K562 (cell line): ENCODE data around the gene LMO7. TPM values are rescaled to one million over a fixed set of nuclear protein-coding genes. Genes with fewer than 3 reads are reported as not detected.

Source experiments
- ATAC-seq: fragments of 200-7000 bp; cut with Tn5 transposase; 3 replicates; pipeline ENCODE4 v1.9.1; 2020; ENCODE audit warnings: moderate library complexity
- BruUV-seq: library from RNA; stranded (reverse); fragments of 400-500 nt; replicated peaks from 2 replicates; lab custom pipeline; 2021; lab: Mats Ljungman, UMichigan
- CTCF ChIA-PET: fragments of 300-600 bp; formaldehyde crosslinking; extraction: SDS; loops from one replicate; lab custom pipeline; 2021; ENCODE audit warnings: low intra/inter-chr PET ratio; lab: Yijun Ruan, JAX
- POLR2A ChIA-PET: fragments of 300-600, 350-650 bp; sonication (Branson Sonifier 250); formaldehyde crosslinking; extraction: SDS; loops from one replicate; lab custom pipeline; 2021; ENCODE audit warnings: antibody characterized with exemption, inconsistent platforms; lab: Yijun Ruan, JAX
- DNase-seq, 4 experiments: peaks; one replicate each; pipeline versions ENCODE4 v3.0.0 to v3.0.0-alpha.2; 2011 to 2018; ENCODE audit warnings: low spot score in 3 of 4, mixed read lengths in 3 of 4; ENCODE audit errors: extremely low read depth in 1 of 4
- FAIRE-seq: peaks from 2 replicates; lab custom pipeline; 2011; peaks lifted over from hg19 to GRCh38; lab: Jason Lieb, UNC
- H2AFZ ChIP-seq: 2 replicates; pipeline ENCODE4 v1.6.0; 2011; ENCODE audit warnings: low read depth, low read length, control low read depth, inconsistent platforms
- H3K27ac ChIP-seq: fragments of 200-600 bp; 3 replicates; pipeline ENCODE4 v1.8.0; 2011; ENCODE audit warnings: low read depth, mild to moderate bottlenecking, control low read depth, inconsistent platforms, low read length, moderate library complexity, mixed read lengths; ENCODE audit errors: extremely low read depth
- H3K27me3 ChIP-seq, 2 experiments: fragments of 300-600 bp in 1 of 2; 2 replicates in 1 of 2; 3 replicates in 1 of 2; pipeline versions ENCODE4 v1.6.0 to v1.8.0; 2011; ENCODE audit warnings: inconsistent platforms in 2 of 2, low read length in 2 of 2, mild to moderate bottlenecking in 1 of 2, mixed read lengths in 1 of 2, moderate library complexity in 1 of 2; ENCODE audit not compliant: control insufficient read depth in 2 of 2, insufficient read depth in 2 of 2
- H3K36me3 ChIP-seq: fragments of 300-600 bp; 3 replicates; pipeline ENCODE4 v1.8.0; 2011; ENCODE audit warnings: mild to moderate bottlenecking, low read length, inconsistent platforms; ENCODE audit not compliant: control insufficient read depth, insufficient read depth
- H3K4me1 ChIP-seq, 2 experiments: fragments of 200-600 bp in 1 of 2; replicated peaks in 1 of 2; 2 replicates in 1 of 2; 3 replicates in 1 of 2; pipeline versions ENCODE4 v1.5.1 to v1.8.0; 2011; ENCODE audit warnings: inconsistent platforms in 2 of 2, low read length in 2 of 2, mild to moderate bottlenecking in 1 of 2, mixed read lengths in 1 of 2, moderate library complexity in 1 of 2; ENCODE audit not compliant: control insufficient read depth in 2 of 2, insufficient read depth in 2 of 2
- H3K4me2 ChIP-seq: 2 replicates; pipeline ENCODE4 v1.6.1; 2011; ENCODE audit warnings: low read length, control low read depth, inconsistent platforms, mixed read lengths; ENCODE audit not compliant: insufficient read depth
- H3K4me3 ChIP-seq: fragments of 200-600 bp; sonication (generic), shearing (Covaris generic); 2 replicates; pipeline ENCODE4 v1.5.1; 2016; ENCODE audit warnings: control low read depth, inconsistent platforms
- H3K79me2 ChIP-seq: fragments of 200-600 bp; 3 replicates; pipeline ENCODE4 v1.8.0; 2011; ENCODE audit warnings: low read length, inconsistent platforms; ENCODE audit not compliant: control insufficient read depth, insufficient read depth
- H3K9ac ChIP-seq, 2 experiments: 2 replicates each; pipeline versions ENCODE4 v1.6.0 to v1.6.1; 2011; ENCODE audit warnings: low read depth in 2 of 2, low read length in 2 of 2, control low read depth in 1 of 2, inconsistent platforms in 1 of 2, mild to moderate bottlenecking in 1 of 2, mixed read lengths in 1 of 2; ENCODE audit not compliant: insufficient read depth in 1 of 2
- H3K9me1 ChIP-seq: one replicate; pipeline ENCODE4 v1.6.0; 2011; ENCODE audit warnings: inconsistent platforms, mild to moderate bottlenecking, low read length, moderate library complexity; ENCODE audit not compliant: control insufficient read depth, insufficient read depth
- H3K9me3 ChIP-seq: replicated peaks from 2 replicates; pipeline ENCODE4 v1.5.1; 2011; ENCODE audit warnings: low read depth, low read length, inconsistent platforms; ENCODE audit not compliant: control insufficient read depth, insufficient read depth
- H4K20me1 ChIP-seq: replicated peaks from 2 replicates; pipeline ENCODE4 v1.6.1; 2011; ENCODE audit warnings: low read length, inconsistent platforms, mixed read lengths; ENCODE audit not compliant: control insufficient read depth, insufficient read depth
- ELF1 ChIP-seq: fragments of 200-800 bp; sonication (Bioruptor generic); IDR thresholded peaks from 2 replicates; pipeline ENCODE4 v1.6.1; 2016; ENCODE audit warnings: missing genetic modification characterization, missing compliant biosample characterization
- ELK1 ChIP-seq: sonication (generic); formaldehyde crosslinking; IDR thresholded peaks from 2 replicates; pipeline ENCODE4 v1.8.1; 2022; ENCODE audit warnings: missing genetic modification reagents
- HINFP ChIP-seq: fragments of 450-650 bp; conservative IDR thresholded peaks from 2 replicates; pipeline ENCODE4 v1.6.1; 2016; ENCODE audit warnings: missing genetic modification characterization, low read depth, mild to moderate bottlenecking, control low read depth, missing compliant biosample characterization
- NR1H2 ChIP-seq: sonication (generic); formaldehyde crosslinking; IDR thresholded peaks from 2 replicates; pipeline ENCODE4 v1.4.0; 2020; ENCODE audit warnings: mild to moderate bottlenecking, missing genetic modification reagents
- SAFB ChIP-seq: fragments of 200-400 bp; formaldehyde crosslinking; IDR thresholded peaks from 2 replicates; pipeline ENCODE4 v1.6.1; 2017; ENCODE audit warnings: low read depth, low read length, borderline replicate concordance
- SNAPC5 ChIP-seq: fragments of 250-450 bp; sonication (Bioruptor Pico); IDR thresholded peaks from 2 replicates; pipeline ENCODE4 v1.8.0; 2021; ENCODE audit warnings: moderate library complexity, mild to moderate bottlenecking, inconsistent platforms
- SRSF9 ChIP-seq: fragments of 200-400 bp; formaldehyde crosslinking; IDR thresholded peaks from 2 replicates; pipeline ENCODE4 v1.6.1; 2017; ENCODE audit warnings: low read depth, low read length, borderline replicate concordance
- ZNF3 ChIP-seq: fragments of 250-450 bp; sonication (Bioruptor Pico); IDR thresholded peaks from 2 replicates; pipeline ENCODE4 v1.5.0; 2021; ENCODE audit warnings: mild to moderate bottlenecking, moderate library complexity
- ZNF707 ChIP-seq: fragments of 250-450 bp; sonication (Bioruptor Pico); conservative IDR thresholded peaks from 2 replicates; pipeline ENCODE4 v1.8.0; 2022; ENCODE audit warnings: inconsistent platforms, mild to moderate bottlenecking, moderate library complexity
- WGBS: fragments of 100-300 bp; shearing (Covaris generic); methylation state at CpG from one replicate; pipeline ENCODE4 v1.1.6; 2016; ENCODE audit warnings: low coverage, mixed read lengths; ENCODE audit not compliant: insufficient coverage; ENCODE audit errors: missing lambda C conversion rate; 5-methylcytosine and 5-hydroxymethylcytosine counted together
- in situ Hi-C: fragments of 300-500 bp; cut with MboI; formaldehyde crosslinking; loops from 4 replicates; pipeline ENCODE4 v1.15.0; 2018; ENCODE audit warnings: inconsistent platforms, mixed read lengths
- intact Hi-C: fragments of 100-400 bp; cut with micrococcal nuclease; formaldehyde crosslinking; loops from 2 replicates; pipeline ENCODE4 v1.14.2; 2022
- polyA plus RNA-seq, 8 experiments: library from polyadenylated mRNA; depleted of rRNA in 4 of 8; stranded (reverse) in 5 of 8; unstranded in 3 of 8; fragments of >200 nt; fragmentation: Nextera tagmentation in 2 of 8; fragmentation: Illumina TruSeq in 1 of 8; extraction: Ambion mirVana in 2 of 8; extraction: Trizol in 1 of 8; gene quantifications; 2 replicates each; pipeline versions ENCODE4 v1.2.1 to v1.2.3, GENCODE V29; 2011 to 2014; ENCODE audit warnings: inconsistent platforms in 1 of 8, missing spikeins in 1 of 8
- total RNA-seq, 7 experiments: library from RNA; depleted of rRNA in 6 of 7; stranded (reverse); fragments of >200 nt in 6 of 7; fragmentation: Illumina TruSeq in 2 of 7; extraction: Trizol in 2 of 7; gene quantifications; 2 replicates each; pipeline versions ENCODE4 v1.2.1 to v1.2.3, GENCODE V29; 2011 to 2021; ENCODE audit warnings: low replicate concordance in 1 of 7

Gene LMO7
- total and polyA plus RNA-seq, 9 of the 15 experiments (the other 6 are each of a cell fraction or from before 2014, with no cell fraction given): 0.42 to 4.3 (median 1.7) TPM

- no peak for FAIRE-seq
- 0% methylated on average over 1 of the region's 1 CpG for WGBS
- H3K9me1 ChIP-seq: no peaks in the 10 kb centered on the region
- H3K9me3 ChIP-seq: no peaks in the 10 kb centered on the region
- no peak for DNase-seq
- ATAC-seq: no peak
- no peak overlapping the region for H2AFZ ChIP-seq
- TF ChIP-seq ZNF3 (CRISPR knock-in tag) (no peak), SRSF9 (no peak), HINFP (tag) (no peak), NR1H2 (no peak), SAFB (no peak), ZNF707 (CRISPR knock-in tag) (no peak), SNAPC5 (CRISPR knock-in tag) (no peak), ELF1 (tag) (no peak), ELK1 (no peak)
- BruUV-seq: no TSS peak
- H3K79me2 ChIP-seq: no peaks in the 10 kb centered on the region
- ChIA-PET CTCF (no interaction called here), POLR2A (interaction anchor here (0.8 kb wide), 1 partner anchor 1186 kb away, joined by 3 read pairs; no protein-coding TSS in a partner anchor)
- in situ Hi-C loops (no loop called here), intact Hi-C loops (no loop called here)
- H3K4me1 ChIP-seq: no peaks in the 10 kb centered on the region
- H3K4me3 ChIP-seq: no peak overlapping the region
- H3K27ac ChIP-seq: no peak overlapping the region
- H4K20me1 ChIP-seq: no peaks in the 10 kb centered on the region
- no peak overlapping the region for H3K4me2 ChIP-seq
- no peaks in the 10 kb centered on the region for H3K36me3 ChIP-seq
- H3K9ac ChIP-seq: no peak overlapping the region
- H3K27me3 ChIP-seq: no peaks in the 10 kb centered on the region
Measured at GRCh38 chr13:75738841-75739240, 102.7 kb downstream of the LMO7 start.
